ENCODE measurements around the gene MYO1D. TPM values are rescaled to one million over a fixed set of nuclear protein-coding genes. Genes with fewer than 3 reads are reported as not detected.

Gene MYO1D
- total RNA-seq, 6 donors from 2014 or later: 63.0 to 139 (median 91.9) TPM

DNA sequence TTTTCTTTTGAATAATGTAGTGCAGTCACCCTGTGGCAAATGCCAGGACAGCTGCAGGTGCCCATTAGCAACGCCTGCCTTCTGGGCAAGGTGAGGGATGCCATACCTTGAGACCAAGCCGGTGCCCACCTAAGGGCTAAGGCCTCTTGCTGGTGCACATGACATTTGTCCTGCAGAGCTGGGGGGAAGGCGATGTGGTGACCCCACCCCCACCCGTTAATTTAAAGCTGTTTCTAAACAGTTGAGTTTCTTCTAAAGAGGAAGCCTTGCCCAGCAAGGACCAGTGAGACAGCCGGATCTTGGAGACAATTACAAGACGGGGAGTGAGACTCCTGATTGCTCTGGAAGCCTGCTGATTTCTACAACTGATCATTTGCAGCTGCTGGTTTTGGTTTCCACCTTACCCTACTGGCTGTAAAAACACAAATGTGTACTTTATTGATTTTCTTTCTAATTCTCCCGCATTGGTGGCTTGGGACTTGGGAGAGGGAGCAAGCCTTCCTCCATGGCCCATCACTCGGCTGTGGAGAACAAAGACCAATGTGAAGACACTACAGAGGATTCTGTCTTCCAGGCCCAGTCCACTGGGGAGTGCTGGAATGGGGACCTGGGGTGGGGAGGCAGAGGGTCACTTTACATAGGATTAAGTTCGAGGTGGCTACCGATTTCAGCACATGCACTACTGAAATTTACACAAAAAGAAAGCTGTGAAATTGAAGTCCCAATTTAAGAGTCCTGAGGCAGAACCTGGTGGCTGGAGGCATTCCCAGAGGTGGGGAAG is 387.4 kb downstream of the MYO1D start:
- Histone ChIP-seq H3K27me3 (no peaks in the 10 kb centered on the region), H3K27ac (no peak overlapping the region), H3K36me3 (peaks cover 0 to 8% (median 0%) of the 10 kb centered on the region in 4 donors), H3K9me3 (no peaks in the 10 kb centered on the region), H3K4me1 (peaks cover 19 to 36% (median 22%) of the 10 kb centered on the region in 4 donors), H3K4me3 (no peak overlapping the region)
- WGBS, 2 donors: 88 to 94% methylated on average over 6 to 10 of the region's 10 CpGs
- ATAC-seq (ENCODE audit: low FRiP score in 2 of 2) (no peak), DNase-seq (no peak)
- TF ChIP-seq POLR2A (IDR thresholded peaks at IDR 0.05) (no peak), POLR2AphosphoS5 (IDR thresholded peaks at IDR 0.05) (no peak), EP300 (IDR thresholded peaks at IDR 0.05) (no peak)
- TF ChIP-seq, protein P1, sequence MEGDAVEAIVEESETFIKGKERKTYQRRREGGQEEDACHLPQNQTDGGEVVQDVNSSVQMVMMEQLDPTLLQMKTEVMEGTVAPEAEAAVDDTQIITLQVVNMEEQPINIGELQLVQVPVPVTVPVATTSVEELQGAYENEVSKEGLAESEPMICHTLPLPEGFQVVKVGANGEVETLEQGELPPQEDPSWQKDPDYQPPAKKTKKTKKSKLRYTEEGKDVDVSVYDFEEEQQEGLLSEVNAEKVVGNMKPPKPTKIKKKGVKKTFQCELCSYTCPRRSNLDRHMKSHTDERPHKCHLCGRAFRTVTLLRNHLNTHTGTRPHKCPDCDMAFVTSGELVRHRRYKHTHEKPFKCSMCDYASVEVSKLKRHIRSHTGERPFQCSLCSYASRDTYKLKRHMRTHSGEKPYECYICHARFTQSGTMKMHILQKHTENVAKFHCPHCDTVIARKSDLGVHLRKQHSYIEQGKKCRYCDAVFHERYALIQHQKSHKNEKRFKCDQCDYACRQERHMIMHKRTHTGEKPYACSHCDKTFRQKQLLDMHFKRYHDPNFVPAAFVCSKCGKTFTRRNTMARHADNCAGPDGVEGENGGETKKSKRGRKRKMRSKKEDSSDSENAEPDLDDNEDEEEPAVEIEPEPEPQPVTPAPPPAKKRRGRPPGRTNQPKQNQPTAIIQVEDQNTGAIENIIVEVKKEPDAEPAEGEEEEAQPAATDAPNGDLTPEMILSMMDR (IDR thresholded peaks at IDR 0.05): no peak

DNA sequence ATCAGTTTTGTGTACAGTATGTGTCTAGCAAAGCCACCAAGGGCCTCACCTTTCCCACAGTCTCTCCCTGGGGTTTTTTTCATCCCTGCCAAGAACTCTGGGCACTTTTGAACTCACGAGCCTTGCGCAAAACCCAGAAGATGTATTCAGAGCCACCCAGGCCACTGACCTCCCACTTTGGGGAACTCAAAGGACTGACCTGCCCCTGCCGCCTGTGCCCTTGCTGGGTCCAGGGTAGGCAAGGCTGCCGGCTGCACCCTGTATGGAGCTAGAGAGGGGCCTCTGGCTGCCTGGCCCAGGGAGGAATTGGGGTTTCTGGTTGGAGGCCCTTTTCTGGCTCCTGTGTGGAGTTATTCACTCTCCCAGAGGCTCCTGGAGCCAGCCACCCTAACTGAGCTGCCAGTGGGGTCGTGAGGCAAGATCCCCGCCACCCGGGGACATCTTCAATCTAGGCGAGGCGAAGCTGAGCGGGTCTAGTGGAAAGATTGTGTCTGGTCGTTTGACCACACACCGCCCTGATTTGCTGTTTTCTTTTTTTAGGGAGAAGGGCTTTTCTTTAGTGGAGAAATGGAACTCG is 388.2 kb downstream of the MYO1D start:
- Histone ChIP-seq H3K9me3 (no peaks in the 10 kb centered on the region), H3K36me3 (peaks cover 0 to 5% (median 0%) of the 10 kb centered on the region in 4 donors), H3K4me1 (peaks cover 16 to 29% (median 20%) of the 10 kb centered on the region in 4 donors), H3K27me3 (no peaks in the 10 kb centered on the region), H3K4me3 (peak overlapping the region in 1 of 4 donors; percentile 71), H3K27ac (no peak overlapping the region)
- TF ChIP-seq POLR2A (IDR thresholded peaks at IDR 0.05) (no peak), POLR2AphosphoS5 (IDR thresholded peaks at IDR 0.05) (no peak), EP300 (IDR thresholded peaks at IDR 0.05) (no peak)
- TF ChIP-seq, protein P1 (IDR thresholded peaks at IDR 0.05): no peak
- ATAC-seq (ENCODE audit: low FRiP score in 2 of 2): no peak
- WGBS, 2 donors: 93 to 96% methylated on average over 12 to 13 of the region's 13 CpGs
- DNase-seq: peak in 1 of 2 donors; percentile 20

DNA sequence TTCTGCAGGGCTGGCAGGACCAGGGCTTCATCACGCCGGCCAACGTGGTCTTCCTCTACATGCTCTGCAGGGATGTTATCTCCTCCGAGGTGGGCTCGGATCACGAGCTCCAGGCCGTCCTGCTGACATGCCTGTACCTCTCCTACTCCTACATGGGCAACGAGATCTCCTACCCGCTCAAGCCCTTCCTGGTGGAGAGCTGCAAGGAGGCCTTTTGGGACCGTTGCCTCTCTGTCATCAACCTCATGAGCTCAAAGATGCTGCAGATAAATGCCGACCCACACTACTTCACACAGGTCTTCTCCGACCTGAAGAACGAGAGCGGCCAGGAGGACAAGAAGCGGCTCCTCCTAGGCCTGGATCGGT is 388.8 kb downstream of the MYO1D start:
- H3K4me3 ChIP-seq: peak overlapping the region in 2 of 4 donors; percentile 71 to 72
- H3K27ac ChIP-seq: no peak overlapping the region
- 94 to 97% methylated on average over 16 of the region's 16 CpGs for WGBS, 2 donors
- H3K27me3 ChIP-seq: no peaks in the 10 kb centered on the region
- H3K36me3 ChIP-seq: peaks cover 0 to 2% (median 0%) of the 10 kb centered on the region in 4 donors
- no peak for ATAC-seq (ENCODE audit: low FRiP score in 2 of 2)
- H3K4me1 ChIP-seq: peaks cover 16 to 29% (median 19%) of the 10 kb centered on the region in 4 donors
- H3K9me3 ChIP-seq: no peaks in the 10 kb centered on the region
- no peak for DNase-seq
- TF ChIP-seq POLR2AphosphoS5 (IDR thresholded peaks at IDR 0.05) (no peak), POLR2A (IDR thresholded peaks at IDR 0.05) (no peak), EP300 (IDR thresholded peaks at IDR 0.05) (no peak)
- TF ChIP-seq, protein P1 (IDR thresholded peaks at IDR 0.05): no peak

DNA sequence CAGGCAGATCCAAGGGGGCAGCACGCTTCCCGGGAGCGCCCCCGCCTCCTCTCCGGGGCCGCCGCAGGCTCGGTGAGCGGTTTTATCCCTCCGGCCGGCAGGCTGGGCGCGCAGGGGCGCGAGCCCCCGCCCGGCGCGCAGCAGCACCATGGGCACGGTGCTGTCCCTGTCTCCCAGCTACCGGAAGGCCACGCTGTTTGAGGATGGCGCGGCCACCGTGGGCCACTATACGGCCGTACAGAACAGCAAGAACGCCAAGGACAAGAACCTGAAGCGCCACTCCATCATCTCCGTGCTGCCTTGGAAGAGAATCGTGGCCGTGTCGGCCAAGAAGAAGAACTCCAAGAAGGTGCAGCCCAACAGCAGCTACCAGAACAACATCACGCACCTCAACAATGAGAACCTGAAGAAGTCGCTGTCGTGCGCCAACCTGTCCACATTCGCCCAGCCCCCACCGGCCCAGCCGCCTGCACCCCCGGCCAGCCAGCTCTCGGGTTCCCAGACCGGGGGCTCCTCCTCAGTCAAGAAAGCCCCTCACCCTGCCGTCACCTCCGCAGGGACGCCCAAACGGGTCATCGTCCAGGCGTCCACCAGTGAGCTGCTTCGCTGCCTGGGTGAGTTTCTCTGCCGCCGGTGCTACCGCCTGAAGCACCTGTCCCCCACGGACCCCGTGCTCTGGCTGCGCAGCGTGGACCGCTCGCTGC is 389.3 kb downstream of the MYO1D start:
- Histone ChIP-seq H3K27ac (peak overlapping the region in 1 of 4 donors; percentile 47), H3K27me3 (no peaks in the 10 kb centered on the region), H3K36me3 (peaks cover 0 to 3% (median 0%) of the 10 kb centered on the region in 4 donors), H3K4me3 (peak overlapping the region; percentile 55 to 88 (median 72)), H3K4me1 (peaks cover 16 to 29% (median 19%) of the 10 kb centered on the region in 4 donors), H3K9me3 (no peaks in the 10 kb centered on the region)
- peak in 1 of 2 donors; percentile 77 for DNase-seq
- no peak for ATAC-seq (ENCODE audit: low FRiP score in 2 of 2)
- TF ChIP-seq POLR2A (IDR thresholded peaks at IDR 0.05): no peak
- TF ChIP-seq EP300 (IDR thresholded peaks at IDR 0.05): no peak
- no peak for TF ChIP-seq POLR2AphosphoS5 (IDR thresholded peaks at IDR 0.05)
- TF ChIP-seq, protein P1 (IDR thresholded peaks at IDR 0.05): no peak
- 26 to 82% methylated on average over 20 to 33 of the region's 59 CpGs for WGBS, 2 donors
